ENCODE results near the gene PTPN3.
"Not testable (repeated sequence)": the region's sequence is repeated elsewhere in the genome, so short reads cannot be mapped to it uniquely, and the experiment has no call there.

The PTPN3 gene

GRCh38 chr9:109401169-109401989 lies 96.7 kb downstream of the PTPN3 start:
- no peak for DNase-seq (ENCODE audit: low read depth)

GRCh38 chr9:109399258-109399767 lies 98.8 kb downstream of the PTPN3 start:
- DNase-seq (ENCODE audit: low read depth) = no peak

- no peak for DNase-seq (ENCODE audit: low read depth)
These were observed 106.9 kb downstream of the PTPN3 start for GRCh38 chr9:109391176-109391575.

- DNase-seq (ENCODE audit: low read depth) = no peak
These were observed 110.3 kb downstream of the PTPN3 start for GRCh38 chr9:109387856-109388255.

DNA sequence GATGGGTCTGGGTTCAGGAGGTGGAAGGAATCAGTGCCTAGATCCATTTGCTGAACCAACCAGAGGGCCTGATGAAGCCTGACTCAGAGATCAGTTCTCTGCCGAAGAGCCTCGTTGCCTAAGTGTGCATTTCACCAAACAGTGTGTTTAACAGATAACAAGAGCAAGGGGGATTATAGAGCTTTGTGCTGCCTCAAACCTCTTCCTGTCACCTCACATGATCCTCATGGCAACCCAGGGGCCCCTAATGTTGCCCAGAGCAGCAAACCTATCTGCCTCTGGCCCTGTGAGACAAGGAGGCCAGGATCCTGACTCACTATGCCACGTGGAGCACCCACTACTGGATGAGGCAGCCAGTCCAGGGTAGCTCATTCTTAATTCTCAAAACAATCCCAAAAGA lies 110.9 kb downstream of the PTPN3 start:
- DNase-seq (ENCODE audit: low read depth) = no peak

DNA sequence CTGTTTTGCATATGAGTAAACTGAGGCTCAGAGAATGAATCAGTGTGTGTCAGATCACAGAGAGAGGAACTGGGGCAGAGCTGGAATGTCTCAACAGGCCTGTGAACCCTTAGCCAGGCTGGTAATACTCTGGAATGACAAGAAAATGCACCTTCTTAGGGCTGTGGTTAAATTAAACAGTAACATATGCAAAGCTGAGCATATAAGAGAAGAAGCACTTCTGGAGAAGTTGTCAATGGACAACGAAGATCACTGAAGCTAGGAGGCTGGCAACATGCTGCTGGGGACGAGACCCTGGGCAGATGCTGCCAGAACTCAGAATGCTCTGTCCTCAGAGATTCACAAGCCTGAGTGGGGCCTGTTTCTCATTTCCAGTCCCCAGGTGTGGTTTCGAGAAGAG lies 112.6 kb downstream of the PTPN3 start:
- DNase-seq (ENCODE audit: low read depth) = no peak

- DNase-seq (ENCODE audit: low read depth) = no peak
These were observed 114.2 kb downstream of the PTPN3 start for GRCh38 chr9:109383947-109384346.

DNA sequence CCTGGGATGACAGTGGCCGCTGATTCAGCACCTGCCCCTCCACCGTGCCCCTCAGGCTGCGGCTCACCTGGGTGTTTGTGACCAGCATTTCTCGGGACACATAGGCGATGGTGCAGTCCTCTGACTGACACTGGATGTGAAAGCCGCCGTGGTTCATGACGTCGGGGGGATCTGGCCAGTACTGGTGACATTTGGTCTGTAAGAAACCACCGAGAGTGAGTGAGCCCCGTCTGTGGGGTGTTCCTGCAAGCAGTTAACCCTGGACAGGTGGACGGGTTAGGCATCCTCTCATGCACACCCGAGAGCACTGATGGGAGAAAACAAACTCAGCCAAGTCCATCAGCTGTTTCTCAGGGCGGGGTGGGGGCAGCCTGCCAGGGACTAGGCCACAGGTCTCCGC lies 114.8 kb downstream of the PTPN3 start:
- no peak for DNase-seq (ENCODE audit: low read depth)

- DNase-seq (ENCODE audit: low read depth) = no peak
These were observed 115.5 kb downstream of the PTPN3 start for GRCh38 chr9:109382585-109382984.

DNA sequence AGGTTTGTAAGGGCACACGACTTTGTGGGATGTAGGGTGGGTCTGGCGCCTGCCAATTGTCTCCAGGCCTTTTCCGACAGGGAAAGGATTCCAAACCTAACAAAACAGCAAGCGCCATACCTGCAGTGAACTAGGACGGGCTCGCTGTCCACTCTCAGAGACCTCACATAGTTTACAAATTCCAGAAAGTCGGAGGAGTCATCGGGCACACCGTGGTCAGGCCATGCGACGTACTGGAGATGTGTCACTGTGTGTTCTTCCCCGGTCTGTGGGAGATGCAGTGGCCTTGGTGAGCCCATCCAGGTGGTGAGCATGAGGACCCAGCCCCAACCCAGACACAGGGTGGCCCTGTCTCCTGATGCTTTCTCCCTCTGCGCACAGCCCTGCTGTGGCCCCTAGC lies 115.9 kb downstream of the PTPN3 start:
- no peak for DNase-seq (ENCODE audit: low read depth)

GRCh38 chr9:109381011-109381729 lies 116.9 kb downstream of the PTPN3 start:
- DNase-seq (ENCODE audit: low read depth) = no peak

DNA sequence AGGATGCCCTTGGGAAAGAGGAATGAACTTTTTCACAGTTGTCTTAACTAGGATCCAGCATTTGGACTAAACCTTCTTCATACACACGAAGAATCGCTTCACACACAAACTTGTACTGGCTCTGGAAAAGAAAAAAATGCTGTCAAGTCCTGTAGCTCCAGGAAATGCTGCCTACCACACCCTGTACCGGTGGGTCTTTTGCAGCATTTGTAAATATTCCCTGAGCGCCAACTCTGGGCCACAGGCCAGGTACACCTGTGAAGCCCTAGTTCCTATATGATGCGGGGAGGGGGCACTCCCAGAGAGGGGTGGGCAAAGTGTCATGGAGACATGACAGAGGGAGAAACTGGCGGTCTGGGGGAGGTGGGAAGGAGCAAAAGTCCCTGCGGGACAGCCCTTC lies 118.6 kb downstream of the PTPN3 start:
- no peak for DNase-seq (ENCODE audit: low read depth)

DNA sequence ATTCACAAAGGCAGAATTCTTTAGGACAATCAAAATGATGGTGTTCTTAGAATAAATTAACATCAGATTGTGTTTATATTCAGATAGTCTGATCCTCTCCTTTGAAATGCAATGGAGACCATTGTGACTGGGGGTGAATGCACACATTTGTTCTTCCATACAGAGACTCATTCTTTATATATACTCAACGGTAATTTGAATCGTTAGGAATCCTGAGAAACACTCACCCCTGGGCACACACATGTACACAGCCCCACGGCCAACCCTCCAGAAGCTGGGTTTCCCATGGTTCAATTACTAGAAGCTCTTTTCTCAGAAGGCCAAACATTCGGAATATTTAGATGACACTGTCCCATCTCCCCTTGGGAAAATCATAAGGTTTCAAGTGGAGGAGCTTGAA lies 119.8 kb downstream of the PTPN3 start:
- no peak for DNase-seq (ENCODE audit: low read depth)

- no peak for DNase-seq (ENCODE audit: low read depth)
These were observed 125.9 kb downstream of the PTPN3 start for GRCh38 chr9:109372246-109372645.

DNA sequence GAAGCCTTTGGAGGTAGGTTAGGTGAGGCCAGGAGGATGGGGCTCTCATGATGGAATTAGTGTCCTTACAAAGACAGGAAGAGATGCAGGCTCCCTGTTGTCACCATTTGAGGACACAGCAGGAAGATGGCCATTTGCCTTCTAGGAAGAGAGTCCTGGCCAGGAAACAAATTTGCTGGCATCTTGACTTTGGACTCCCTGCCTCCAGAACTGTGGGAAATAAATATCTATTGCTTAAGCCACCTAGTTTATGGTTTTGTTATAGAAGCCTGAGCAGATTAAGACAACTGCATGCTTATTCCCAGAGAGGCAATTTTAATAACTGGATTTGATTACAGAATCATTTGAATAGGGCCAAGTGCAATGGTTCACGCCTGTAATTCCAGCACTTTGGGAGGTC lies 126.7 kb downstream of the PTPN3 start:
- no peak for DNase-seq (ENCODE audit: low read depth)

DNA sequence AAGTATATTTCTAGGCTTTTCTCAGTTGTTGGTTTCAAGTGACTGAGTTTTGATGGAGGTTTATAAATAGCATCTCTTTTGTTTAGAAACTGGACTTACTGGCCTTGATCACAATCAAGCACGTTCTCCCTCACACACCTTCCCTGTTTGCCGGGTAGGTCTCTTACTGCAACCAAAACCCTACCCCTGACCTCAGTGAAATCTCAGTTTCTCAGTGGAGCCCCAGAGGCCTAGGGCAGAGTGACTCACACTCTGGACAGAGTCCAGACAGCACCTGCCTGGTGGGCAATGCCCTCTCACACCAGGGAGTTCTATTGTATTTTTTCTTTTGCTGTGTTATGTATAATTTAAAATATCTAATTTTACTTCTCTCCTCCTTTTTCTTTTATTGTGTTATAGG lies 128.8 kb downstream of the PTPN3 start:
- DNase-seq (ENCODE audit: low read depth) = no peak

GRCh38 chr9:109360771-109361170 lies 137.3 kb downstream of the PTPN3 start:
- no peak for DNase-seq (ENCODE audit: low read depth)

DNA sequence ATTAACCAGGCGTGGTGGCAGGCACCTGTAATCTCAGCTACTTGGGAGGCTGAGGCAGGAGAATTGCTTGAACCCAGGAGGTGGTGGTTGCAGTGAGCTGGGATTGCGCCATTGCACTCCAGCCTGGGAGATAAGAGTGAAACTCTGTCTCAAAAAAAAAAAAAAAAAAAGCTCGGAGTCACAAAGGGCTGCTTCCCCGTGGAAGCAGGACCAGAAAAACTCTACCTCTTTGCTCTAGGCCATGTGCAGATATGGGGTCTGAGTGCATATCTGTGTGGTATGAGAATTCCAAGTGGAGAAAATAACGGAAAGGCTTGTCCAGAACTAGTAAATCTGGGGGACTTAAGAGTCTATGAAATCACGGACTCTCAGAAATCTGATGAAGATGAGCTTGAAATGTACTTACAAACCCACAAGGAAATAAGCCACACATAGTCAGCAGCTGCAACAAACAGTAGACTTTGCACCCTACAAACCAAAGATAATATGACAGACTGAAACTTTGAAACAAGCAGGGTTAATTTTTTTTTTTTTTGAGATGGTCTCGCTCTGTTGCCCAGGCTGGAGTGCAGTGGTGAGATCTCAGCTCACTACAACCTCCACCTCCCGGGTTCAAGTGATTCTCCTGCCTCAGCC lies 139.0 kb downstream of the PTPN3 start:
- DNase-seq (ENCODE audit: low read depth) = not testable (repeated sequence)

DNA sequence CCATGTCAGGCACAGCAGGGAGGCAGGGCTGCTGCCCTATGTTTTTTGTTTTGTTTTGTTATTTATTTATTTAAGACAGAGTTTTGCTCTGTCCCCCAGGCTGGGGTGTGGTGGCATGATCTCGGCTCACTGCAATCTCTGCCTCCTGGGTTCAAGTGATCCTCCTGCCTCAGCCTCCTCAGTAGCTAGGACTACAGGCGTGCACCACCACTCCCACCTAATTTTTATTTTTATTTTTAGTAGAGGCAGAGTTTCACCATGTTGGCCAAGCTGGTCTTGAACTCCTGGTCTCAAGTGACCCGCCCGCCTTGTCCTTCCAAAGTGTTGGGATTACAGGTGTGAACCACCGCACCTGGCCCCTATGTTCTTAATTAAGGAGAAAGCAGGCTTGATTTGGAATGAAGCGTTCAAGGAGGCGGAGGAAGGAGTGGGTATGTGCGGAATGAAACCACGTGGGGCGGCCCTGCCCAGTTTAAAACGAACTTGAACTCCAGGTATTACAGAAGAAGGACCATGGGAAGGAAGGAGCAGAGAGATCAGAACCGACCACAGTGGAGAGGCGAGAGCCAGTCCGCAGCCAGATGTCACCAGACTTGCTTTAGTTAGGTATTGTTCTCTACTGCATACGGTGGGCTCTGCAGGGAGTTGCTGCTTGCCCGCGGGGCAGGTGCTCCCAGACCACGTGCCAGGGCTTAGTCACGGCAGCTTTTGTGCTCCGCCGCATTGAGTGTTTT lies 142.4 kb downstream of the PTPN3 start:
- DNase-seq (ENCODE audit: low read depth) = no peak

- DNase-seq (ENCODE audit: low read depth) = no peak
These were observed 143.9 kb downstream of the PTPN3 start for GRCh38 chr9:109354190-109354589.

- no peak for DNase-seq (ENCODE audit: low read depth)
These were observed 147.1 kb downstream of the PTPN3 start for GRCh38 chr9:109351032-109351431.

DNA sequence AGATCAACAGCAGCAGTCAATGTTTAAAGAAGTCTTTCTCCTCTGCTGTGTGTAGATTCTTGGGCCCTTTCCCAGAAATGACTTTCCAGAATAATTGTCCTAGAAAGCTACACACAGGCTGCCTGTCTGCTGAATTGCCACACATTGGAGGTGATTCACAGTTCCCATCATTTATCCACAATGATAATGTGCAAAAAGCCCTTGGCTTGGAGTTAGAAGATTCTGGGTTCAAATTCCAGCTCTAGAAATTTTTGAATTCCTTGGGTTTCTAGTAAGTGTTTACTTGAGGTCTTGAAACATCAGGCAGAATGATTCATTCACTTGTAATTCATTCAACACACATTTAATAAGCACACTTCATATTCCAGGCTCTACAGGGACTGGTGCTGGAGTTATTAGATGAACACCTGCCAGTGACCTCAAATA lies 148.7 kb downstream of the PTPN3 start:
- peak; percentile 91 for DNase-seq (ENCODE audit: low read depth)
